HG02840 (cell line): ENCODE results near the gene KRT1.
"Not testable (repeated sequence)": the region's sequence is repeated elsewhere in the genome, so short reads cannot be mapped to it uniquely, and the experiment has no call there.

Source experiments
- ATAC-seq: cut with Tn5 transposase; IDR thresholded peaks from one replicate; pipeline ENCODE4 v1.9.1; 2021; ENCODE audit warnings: mild to moderate bottlenecking, moderate library complexity, moderate number of reproducible peaks; ENCODE audit not compliant: unreplicated experiment, low FRiP score

Gene KRT1

DNA sequence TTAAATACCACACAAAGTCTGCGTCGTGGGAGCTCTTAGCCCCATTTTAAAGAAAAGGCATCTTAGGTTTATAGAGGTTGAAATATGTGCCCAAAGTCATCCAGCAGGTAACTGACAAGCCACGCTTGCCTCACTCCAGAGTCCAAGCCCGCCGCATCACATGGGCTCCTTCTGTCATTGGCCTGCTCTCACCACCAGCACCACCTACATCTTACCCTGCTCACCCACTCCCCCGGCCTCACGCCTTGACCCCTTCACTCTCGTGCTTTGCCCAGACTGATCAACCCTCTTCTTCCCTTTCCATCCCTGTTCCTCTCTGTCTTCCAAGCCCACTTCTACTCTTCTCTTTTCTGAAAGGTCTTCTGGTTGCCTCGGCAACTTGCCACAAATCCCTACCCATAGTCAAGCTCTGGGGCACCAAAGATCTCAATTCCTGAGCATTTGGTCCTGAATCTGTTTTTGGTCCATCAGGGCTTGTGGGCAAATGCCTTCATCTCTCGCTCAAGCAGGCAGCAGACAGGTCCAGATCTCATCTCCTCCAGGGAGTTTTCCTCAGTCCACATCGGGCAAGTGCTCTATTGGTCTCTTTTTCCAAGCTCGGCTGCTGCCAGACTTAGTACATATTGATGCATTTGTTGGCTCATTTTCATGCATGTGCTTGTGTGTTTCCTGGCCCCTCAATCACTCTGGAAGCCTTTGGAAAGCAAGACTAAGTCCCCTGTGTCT is 3.5 kb upstream of the KRT1 start:
- no peak for ATAC-seq

DNA sequence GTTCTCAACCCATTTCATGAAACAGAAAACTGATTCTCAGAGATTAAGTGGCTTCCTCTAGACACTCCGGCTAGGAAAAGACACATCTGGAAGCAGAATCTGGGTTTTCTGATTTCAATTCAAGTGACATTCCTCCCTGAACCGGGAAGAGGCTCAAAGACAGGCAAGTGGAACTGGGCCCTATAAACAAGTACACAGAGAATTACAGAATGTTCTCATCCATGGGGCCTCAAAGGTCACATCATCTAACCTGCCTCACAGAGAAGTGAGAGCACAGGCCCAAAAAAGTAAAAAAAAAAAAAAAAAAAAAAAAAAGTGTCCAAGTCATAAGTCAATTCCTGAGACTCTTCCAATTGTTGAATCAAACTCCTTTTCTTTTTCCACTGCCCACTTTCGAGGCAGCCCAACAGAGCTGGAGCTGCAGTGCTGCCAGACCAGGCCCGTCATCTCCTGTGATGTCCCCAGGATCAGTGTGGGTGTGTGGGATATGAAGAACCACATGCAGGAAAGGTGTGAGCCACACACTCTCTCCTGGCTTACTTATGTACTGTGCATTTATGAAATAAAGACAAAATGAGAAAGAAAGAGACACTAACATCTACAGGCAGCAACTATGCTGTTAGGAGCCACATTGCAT is 2.8 kb upstream of the KRT1 start:
- ATAC-seq, result no peak

DNA sequence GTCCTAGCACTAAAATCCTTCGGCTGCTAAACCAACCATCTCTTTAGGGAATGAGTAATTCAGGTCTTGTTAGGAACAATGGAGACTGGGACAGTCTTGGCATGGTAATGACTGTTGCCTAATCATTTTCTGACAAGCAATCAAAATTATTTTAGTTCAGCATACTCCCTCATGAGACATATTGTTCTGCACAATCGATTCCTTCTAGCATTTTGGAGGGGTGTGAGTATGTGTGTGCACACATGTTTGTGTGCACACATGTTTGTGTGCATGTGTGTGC is 2.1 kb upstream of the KRT1 start:
- no peak for ATAC-seq

DNA sequence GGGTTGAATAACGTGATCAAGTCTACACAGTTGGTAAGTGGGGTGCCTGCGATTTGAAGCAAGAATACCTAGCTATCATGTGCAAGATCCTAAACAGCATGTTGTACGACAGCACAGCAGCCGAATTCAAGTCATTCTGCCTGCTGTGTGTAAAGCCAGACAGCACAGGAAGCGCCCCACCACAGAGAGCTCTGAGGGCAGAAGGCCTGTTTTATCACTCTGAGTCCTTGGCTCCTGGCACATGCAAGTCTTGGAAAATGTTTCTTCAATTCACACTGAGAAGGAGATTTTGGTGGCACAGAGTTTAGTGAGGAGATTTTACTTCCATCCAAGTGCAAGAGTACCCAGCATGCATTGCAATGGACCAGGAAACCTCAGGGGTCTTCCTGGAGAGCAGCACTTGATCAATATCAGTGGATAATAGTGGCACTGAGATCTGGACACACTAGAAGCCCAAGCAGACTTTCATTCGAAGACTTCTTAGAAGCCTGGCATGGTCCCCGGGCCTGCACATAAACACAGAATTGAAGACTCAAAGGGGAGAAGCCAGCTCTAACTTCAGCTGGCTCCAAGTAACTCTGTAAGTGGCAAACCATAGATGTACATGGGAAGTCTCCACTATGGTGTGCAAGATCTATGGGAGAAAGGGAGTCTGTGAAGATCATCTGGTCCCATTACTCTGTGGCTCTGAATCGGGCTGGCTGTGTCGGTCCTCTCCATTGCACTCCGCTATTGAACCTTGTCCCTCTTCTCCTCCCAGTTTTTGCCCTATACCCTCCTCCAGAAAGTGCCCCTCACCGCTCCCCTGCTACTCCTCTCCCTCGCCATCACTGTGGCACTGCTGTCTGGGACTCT is 1.5 kb upstream of the KRT1 start:
- ATAC-seq, result no peak

DNA sequence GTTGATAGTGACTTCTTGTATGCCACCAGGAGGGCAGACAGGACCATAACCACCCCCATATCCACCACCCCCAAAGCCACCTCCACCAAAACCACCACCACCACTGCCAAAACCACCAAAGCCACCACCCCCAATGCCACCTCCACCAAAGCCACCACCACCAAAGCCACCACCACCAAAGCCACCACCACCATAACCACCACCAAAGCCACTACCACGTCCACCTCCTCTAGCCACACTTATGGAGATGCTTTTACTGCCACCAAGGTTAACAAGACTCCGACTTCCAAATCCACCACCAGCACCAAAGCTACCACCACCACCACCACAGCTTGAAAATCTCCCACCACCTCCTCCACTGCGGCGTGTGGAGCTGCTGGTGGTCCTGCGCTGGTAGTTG is 332 bp downstream of the KRT1 start:
- ATAC-seq, result no peak

DNA sequence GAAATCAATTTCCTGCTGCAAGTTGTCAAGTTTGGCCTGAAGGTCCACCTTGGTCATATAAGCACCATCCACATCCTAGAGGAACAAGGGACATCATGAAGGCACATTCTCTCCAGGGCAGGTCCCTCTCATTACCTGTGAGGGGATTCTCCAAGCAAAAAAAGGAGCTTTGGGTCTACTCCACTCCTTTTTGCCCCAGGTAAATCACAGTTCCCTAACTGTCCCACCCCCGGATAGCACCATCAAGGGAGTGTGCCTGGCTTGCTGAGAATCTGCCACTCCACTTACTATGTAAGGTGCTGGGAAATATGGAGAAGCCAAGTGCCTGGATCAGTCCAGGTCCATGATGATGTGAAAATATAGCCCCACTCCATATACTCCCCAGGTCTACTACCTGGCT is 2.5 kb downstream of the KRT1 start:
- ATAC-seq, result no peak

DNA sequence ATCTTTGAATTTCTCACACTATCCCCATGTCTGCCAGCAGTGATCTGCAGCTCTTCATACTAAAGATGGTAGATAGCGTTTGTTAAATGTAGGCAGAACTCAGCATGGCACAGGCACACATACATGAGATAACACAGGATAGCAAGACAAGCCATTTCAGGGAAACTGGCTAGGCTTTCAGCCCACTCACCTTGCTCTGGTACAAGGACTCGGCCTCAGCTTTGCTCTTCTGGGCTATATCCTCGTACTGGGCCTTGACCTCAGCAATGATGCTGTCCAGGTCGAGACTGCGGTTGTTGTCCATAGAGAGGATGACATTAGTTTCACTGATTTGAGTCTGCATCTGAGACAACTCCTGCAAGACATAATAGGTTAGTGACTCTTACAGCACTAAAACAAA is 3.1 kb downstream of the KRT1 start:
- no peak for ATAC-seq

DNA sequence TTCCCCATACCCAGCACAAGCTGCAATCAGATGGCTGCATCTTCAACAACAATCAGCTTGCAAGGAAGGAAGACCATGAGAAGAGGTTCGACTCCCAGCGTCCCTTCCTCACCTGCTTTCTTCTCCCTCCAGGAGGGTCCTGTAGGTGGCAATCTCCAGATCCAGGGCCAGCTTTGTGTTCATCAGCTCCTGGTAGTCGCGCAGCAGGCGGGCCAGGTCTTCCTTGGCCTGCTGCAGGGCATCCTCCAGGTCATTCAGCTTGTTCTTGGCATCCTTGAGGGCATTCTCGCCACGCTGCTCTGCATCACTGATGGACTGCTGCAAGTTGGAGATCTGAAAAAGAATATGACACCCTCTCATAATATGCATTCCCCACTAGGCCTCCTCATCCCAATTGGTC is 4.0 kb downstream of the KRT1 start:
- no peak for ATAC-seq

DNA sequence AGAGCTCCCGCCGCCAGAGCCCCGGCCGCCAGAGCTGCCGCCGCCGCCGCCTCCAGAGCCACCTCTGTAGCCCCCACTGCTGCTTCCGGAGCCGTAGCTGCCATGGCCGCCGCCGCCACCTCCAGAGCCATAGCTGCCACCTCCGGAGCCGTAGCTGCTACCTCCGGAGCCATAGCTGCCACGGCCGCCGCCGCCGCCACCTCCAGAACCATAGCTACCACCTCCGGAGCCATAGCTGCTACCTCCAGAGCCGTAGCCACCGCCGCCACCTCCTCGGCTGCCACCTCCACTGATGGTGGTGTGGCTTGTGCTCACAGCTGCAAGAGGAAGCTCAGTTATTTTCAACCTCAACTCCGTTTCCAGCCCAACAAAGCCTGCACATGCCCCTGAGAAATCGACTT is 4.9 kb downstream of the KRT1 start:
- no peak for ATAC-seq

DNA sequence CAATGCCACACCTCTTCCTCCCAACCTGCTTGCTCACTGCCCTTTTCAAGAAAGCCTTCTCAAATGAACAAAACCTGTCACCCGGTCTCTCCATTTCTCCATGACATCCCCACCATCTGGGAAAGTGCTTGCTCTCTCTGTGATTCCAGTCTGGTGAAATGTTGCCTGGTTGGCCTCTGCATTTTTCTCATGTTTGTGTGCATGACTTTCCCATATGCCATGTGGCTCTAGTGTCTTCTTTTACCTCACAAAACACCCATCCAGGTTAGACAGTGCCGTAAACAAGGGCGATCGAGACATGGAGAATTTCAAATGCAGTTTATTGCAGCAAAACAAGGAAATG is 5.8 kb downstream of the KRT1 start:
- ATAC-seq, result no peak

DNA sequence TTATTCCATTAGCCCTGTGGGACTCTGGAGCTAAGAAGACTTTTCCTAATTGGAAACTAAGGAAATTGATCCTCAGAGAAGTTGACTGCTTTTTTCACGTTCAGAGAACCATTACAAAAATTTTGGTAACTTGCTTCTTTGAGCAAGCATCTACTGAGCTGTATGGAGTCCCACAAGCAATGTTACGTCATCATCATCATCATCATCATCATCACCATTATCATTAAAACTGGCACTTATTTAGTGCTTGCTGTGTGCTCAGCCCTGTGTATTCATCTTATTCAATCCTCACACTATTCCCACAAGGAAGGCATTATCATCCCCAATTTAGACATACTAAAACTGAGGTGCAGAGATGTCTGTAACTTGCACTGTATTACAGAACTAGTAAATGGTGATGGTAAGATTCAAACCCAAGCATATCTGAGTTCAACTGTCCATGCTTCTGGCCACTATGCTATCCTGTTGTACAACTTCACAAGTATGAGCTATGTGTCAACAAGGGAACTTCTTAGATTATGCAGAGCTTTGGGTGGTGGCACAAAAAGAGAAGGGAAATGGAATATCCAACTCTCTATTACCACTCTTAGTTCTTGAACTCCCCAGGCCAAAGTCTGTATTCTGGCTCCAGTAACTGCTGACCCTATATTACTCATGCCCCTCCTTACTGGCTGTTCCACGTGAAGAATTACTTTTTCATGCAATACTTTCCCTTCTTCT is 6.3 kb downstream of the KRT1 start:
- ATAC-seq, result no peak

DNA sequence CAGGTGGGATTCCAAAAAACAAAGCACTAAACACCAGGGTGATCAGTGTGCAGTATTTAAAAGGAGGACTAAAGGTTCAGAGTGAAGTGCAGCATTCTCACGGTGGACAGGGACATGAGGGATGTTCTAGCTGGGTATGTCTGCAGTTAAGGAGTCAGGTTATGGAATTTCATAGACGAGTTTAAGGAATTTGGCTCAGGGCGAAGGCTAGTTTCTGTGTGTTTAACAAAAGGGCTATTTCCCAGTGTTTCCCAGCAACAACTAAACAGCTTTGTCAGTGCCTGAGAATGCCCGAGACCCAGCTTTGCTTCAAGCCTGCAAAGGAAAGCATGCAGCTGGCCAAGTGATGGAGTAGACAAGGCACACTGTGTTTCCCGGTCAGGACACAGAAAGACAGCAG is 7.0 kb downstream of the KRT1 start:
- ATAC-seq, result no peak

DNA sequence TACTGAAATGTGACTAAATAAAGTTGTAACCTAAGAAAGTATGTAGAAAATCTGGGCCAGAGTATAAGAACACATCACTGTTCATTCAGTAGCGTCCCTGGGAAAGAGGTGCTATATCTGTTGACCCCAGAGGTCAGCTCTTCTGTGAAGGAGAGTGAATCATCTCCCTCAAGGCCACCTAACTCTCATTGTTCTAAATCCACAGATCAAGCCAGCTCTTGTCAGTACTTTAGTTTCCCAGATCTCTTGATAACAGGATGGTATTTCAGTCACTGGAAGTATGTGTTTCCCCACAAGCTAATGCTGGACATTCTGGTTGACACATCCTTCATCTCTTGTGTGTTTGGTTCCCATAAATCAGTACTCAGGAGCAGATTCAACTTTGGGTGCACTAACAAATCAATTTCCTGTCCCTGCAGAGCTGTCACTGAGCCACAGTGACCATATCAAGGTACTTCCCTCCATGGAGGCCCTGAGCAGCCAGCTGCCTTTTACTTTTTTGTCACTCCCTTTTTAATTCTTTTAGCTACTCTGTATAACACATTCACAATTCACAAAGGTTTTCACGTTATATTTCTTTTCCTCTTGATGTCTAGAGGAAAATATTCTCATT is 7.8 kb downstream of the KRT1 start:
- no peak for ATAC-seq

DNA sequence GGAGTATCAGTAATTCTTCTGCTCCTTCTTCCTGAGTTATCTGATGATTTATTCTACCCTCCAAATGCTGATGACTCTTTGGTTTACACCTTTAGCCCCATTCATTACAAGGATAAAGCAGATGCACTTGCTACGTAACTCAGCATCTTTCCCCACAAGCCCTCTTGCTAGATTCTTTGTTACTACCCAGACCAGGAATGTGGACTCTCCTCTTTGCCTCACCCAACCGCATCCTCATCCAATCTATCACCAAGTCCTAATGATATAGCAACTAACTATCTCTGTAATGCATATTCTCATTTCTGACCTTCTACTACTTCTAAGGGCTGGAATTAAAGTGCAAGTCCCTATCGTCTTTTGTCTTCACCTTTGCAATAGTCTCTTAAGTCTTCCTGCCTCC is 9.2 kb downstream of the KRT1 start:
- ATAC-seq, result no peak

DNA sequence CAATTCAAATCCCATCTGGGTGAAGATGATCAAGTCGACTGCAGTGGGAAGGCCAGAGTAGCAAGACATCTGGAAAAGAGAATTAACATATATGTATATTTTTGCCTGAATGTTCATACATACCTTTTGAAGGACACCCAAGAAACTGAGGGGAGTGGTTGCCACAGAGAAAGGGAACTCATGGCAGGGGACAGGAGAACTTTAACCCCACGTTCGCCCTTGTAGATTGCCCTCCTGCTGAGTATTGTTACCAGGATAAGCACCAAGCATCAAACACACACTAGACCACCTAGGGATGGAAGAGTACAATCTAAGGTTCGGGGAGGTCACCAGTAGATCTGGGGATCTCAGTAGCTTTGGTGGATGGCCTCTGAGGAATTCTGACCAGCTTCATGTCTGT is 9.7 kb downstream of the KRT1 start:
- no peak for ATAC-seq

DNA sequence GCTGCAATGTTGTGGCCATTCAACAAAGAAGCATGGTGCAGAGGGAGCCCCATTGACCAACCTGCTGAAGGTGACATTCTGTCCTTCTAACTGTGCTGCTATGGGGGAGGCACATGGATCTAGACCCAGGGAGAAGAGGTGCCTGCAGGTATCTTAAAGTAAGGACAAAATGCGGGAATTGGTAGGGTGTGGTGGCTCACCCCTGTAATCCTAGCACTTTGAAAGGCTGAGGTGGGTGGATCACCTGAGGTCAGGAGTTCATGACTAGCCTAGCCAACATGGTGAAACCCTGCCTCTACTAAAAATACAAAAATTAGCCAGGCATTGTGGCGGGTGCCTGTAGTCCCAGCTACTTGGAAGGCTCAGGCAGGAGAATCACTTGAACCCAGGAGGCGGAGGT is 10.3 kb downstream of the KRT1 start:
- not testable (repeated sequence) for ATAC-seq

DNA sequence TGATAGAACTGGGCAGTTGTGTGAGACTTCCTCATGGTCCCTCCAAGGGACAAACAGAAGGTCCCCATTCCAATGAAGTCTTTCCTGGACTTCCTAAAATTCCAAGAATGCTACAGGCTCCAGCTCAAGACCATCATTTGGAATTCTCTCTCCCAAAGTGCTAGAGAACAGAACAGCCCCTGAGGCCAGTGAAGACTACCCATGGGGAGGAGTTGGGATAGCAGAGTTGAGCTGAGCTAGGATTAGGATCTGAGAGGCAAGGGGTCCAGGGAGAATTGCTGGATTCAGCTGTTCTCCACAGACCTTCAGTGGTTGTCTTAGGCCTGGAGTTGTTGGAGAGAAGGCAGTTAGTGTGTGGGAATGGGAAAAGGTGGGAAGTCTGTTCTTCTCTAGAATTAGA is 10.8 kb downstream of the KRT1 start:
- no peak for ATAC-seq

DNA sequence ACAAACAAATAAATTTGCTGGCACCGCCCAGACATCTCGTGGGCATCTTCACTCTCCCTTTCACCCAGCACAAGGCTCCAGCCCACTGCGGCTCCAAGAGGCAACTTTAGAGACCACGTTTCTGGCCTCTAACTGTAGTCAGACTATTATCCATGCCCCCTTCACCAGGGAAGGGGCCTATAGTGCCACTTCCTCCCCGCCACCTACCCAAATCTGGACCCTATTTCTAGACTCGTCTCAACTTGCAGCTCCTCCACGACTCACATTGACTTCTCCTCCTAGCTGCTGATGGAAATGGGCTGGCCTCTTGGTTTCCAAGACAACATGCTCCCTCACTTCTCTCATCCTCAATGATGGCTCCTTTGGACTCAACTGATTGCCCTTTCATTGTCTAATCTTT is 12.3 kb downstream of the KRT1 start:
- no peak for ATAC-seq

DNA sequence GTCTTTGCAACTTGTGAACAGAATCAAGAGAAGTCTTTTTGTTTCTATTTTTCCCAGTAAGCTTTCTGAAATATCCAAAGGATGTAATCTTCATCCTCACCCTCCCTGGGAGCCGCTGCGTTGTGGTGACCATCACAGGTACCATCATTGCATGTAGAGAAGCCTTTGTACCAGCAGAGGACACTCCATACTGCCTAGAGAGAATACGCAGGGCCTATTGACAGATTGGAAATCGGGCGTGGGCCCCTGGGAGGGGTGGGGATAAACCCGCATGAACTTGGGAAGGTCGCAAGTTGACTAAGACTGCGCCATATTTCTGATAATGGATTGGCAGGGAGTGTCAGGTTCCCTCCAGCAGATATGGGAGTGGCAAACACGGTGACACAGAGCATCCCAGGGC is 12.7 kb downstream of the KRT1 start:
- no peak for ATAC-seq

DNA sequence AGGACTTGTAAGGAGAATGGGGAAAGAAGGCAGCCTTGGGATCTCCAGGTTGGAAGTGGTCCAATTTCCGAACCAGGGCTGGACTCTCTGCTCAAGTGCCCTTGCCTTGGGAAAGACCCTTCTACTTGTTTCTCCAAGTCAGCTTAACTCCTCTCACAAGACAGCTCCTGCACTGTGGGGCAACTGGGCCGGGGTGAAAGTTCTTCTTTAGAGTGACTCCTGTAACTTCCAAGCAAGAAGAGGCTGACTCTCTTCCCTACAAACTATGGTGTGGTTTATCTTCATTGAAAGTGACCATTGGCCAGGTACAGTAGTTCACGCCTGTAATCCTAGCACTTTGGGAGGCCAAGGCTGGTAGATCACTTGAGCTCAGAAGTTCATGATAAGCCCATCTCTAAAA is 13.7 kb downstream of the KRT1 start:
- ATAC-seq, result no peak

DNA sequence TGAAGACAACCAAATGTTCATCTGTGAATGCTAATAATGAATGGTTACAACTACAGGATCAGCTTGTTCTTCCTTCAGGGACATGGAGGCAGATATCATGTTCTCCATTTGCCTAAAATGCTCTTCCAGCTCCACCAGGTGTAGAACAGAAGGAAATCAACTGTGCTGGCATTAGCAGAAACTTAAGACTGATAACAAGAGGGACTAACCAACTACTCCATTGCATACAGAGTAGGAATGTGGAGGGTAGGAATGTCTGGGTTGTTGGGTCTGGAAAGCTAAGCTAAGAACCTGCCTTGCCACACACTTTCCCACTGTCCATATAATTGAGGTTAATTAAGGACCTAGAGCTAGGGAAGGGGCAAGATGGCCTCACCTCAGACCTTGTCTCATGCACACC is 16.8 kb downstream of the KRT1 start:
- no peak for ATAC-seq
